HG03097 (cell line): ENCODE measurements around the gene MRGPRE.

ENCODE experiments used
- ATAC-seq: cut with Tn5 transposase; IDR thresholded peaks from one replicate; pipeline ENCODE4 v1.9.1; 2021; ENCODE audit not compliant: unreplicated experiment, low FRiP score

Gene MRGPRE

DNA sequence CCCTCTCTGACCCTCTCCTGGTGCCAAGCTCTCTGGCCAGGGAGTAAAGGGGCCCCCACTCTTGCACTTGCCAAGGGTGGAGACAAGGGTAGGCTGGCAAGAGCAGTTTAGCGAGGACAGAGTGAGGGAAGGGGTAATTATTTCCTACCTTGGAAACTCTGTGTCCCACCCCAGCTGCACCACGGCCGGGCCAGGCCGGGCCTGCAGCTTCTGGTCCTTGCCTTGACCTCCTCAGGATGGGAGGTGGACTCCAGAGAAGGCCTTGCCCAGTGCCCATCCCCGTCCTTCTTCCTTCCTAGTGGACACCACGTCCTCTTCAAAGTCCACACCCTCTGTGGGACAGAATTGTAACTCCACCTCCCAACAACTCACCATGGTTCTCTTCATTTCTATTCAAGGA is 48.7 kb downstream of the MRGPRE start:
- ATAC-seq, result no peak

GRCh38 chr11:3182462-3182852 is 49.8 kb downstream of the MRGPRE start:
- ATAC-seq, result no peak

DNA sequence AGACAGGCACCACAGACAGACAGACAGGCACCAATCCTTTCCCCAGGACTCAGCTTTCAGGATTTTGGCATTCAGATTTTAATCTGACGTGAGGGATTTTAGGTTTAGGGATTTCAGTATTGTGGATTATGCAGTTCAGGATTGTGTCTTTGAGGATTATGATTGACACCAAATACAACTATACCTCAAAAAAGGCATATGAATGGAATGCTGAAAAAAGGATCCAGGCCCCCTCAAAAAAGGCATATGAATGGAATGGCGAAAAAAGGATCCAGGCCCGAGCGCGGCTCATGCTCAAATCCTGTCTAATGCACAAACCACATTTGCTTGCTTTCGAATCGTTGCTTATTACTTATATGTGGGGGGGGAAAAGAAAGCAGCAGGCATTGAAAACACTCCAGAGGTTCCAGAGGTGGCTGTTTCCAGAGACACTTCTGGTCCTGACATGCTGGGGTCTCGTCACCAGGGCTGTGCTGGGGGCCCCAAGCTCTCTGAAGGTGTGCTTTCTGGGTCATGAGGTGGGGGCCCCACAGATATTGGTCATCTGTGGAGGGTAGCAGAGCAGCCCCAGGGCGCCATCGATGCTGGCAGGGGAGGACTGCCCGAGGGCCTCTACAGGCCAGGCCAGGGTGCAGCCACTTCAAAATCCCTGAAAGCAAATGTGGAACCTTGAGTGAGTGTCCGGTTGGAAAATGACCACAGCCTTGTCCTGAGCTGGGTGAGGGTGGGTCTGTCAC is 50.3 kb downstream of the MRGPRE start:
- ATAC-seq, result no peak

DNA sequence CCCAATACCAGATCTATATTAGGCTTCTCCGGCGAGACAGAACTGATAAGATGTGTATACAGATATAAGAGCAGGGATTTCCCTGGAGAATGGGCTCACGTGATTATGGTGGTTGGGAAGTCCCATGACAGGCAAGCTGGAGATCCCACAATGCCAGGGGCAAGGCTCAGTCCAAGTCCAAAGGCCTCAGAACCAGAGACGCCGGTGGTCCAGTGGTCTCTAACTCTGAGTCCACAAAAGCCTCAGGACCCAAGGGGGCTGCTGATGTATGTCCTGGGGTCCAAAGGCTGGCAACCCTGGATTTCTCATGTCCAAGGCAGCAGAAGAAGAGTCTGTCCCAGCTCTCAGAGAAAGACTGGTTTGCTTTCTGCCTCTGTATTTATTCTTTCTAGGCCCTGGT is 51.3 kb downstream of the MRGPRE start:
- ATAC-seq, result no peak

GRCh38 chr11:3178349-3178748 is 53.9 kb downstream of the MRGPRE start:
- no peak for ATAC-seq

DNA sequence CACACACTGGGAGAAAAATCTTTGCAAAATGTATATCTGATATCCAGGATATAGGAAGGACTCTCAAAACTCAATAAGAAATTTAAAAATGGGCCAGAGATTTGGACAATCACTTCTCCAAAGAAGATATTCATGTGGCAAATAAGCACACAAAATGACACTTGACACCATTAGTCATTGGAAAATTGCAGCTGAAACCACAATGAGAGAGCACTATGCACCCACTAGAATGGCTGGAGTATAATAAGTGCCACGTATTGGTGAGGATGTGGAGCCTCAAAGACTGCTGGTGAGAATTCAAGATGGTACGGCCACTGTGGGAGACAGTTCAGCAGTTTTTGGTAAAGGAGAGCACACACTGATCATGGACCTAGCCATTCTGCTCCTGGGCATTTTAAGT is 54.3 kb downstream of the MRGPRE start:
- ATAC-seq, result no peak
